Epidermal melanocyte (primary cell): ENCODE results near the gene MPHOSPH6.
"Not testable (repeated sequence)": the region's sequence is repeated elsewhere in the genome, so short reads cannot be mapped to it uniquely, and the experiment has no call there.

Experiments used
- DNase-seq: peaks from one replicate; pipeline ENCODE4 v3.0.0; 2011; ENCODE audit warnings: low spot score; ENCODE audit not compliant: insufficient read length

The MPHOSPH6 gene

DNA sequence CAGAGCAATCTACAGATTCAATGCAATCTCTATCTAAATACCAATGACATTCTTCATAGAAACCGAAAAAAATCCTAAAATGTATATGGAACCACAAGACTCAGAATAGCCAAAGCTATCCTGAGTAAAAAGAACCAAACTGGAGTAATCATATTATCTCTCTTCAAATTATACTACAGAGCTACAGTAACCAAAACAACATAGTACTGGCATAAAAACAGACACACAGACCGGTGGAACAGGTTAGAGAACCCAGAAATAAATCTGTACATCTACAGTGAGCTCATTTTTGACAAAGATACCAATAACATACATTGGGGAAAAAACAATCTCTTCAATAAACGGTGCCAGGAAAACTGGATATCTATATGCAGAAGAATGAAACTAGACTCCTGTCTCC, 45.4 kb downstream of the MPHOSPH6 start:
- DNase-seq = no peak

DNA sequence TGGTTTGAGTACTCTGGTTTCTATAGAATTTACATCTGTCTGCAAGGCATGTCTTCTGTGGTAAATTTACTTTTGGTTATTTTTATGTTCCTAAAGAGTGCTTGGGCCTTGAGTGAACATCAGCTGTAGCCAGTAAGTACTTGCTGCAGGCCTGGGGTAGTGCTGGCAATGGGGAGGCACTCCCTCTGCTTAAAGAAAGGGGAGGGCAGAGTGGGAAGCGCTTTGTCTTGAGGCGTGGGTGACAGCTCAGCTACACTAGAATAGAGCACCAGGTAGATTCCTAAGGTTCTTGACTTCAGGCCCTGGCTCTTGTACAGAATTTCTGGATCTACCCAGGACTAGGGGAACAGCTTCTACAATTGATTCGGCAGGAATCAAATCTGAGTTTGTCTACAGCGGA, 50.6 kb downstream of the MPHOSPH6 start:
- no peak for DNase-seq

DNA sequence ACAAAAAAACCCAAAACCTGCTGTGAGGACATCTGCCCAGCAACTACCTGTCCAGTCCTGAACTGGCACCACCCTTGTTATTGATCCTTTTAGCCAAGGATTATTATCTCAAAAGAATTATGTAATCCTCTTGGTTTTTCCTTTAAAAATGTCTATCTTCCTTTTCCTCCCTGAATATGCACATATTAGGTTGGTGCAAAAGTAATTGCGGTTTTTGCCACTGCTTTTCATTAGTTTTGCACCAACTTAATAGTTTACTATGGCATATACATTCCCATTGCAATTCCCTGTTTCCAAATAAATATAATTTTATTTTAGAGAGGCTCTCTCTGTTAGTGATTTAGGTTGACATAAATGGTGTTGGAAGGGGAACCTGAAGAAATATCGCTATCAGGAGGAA, 51.3 kb downstream of the MPHOSPH6 start:
- no peak for DNase-seq

DNA sequence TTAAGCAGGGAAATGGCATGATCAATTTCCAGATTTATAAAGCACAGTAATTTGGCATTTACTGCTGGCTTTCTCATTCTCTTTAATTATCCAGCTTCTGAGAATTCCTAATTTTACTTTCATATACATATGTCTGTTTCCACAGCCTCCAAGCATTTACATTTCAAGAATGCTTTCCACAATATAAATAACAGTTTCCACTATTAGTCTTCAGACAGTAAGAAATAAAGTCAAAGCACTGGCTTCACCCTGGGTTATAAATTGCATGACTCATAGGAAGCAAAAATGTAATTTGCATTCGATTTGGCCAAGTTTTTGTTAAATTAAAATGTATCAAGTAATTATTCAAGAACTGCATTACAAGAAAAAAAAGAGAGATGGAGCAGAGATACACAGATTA, 53.5 kb downstream of the MPHOSPH6 start:
- no peak for DNase-seq

DNA sequence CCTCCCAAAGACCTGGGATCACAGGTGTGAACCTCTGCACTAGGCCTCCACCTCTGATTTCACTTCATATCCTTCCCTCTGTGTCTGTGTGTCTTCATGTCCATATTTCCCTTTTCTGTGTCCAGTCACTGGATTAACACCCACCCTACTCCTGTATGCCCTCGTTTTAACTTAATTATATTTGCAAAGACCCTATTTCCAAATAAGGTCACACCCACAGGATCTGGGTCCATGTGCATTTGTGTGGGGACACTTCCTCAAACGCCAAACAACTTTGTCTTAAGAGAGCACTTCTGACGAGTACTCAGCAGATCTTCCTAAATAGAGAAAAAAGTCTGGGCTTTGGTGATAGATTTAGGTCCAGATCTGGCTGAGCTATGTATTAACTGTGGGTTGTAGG, 56.3 kb downstream of the MPHOSPH6 start:
- no peak for DNase-seq

DNA sequence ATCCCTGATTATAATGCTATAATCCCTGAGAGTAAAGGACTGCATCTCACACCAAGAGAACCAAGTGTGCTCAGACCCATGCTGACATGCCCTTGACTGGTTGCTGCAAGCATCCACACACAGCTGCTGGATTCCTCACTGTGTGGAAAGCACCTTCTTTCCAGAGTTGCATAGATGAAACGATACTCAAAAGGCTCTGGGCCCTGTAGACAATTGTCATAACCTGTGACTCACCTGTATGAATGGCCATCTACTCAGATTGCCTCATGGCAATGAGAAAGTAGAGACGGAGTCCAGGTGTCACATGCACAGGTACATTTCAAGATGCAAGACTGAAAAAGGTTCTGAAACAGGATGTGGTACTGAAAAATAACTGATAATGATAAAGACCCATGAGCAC, 58.1 kb downstream of the MPHOSPH6 start:
- DNase-seq = no peak

DNA sequence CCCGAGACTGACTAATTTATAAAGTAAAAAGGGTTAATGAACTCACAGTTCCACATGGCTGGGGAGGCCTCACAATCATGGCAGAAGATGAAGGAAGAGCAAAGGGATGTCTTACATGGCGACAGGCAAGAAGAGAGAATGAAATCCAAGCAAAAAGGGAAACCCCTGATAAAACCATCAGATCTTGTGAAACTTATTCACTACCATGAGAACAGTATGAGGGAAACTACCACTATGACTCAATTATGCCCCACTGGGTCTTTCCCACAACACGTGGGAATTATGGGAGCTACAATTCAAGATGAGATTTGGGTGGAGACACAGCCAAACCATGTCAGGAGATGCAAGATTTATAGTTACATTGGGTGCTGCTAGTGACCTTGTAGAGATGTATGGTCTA, 60.8 kb downstream of the MPHOSPH6 start:
- not testable (repeated sequence) for DNase-seq

DNA sequence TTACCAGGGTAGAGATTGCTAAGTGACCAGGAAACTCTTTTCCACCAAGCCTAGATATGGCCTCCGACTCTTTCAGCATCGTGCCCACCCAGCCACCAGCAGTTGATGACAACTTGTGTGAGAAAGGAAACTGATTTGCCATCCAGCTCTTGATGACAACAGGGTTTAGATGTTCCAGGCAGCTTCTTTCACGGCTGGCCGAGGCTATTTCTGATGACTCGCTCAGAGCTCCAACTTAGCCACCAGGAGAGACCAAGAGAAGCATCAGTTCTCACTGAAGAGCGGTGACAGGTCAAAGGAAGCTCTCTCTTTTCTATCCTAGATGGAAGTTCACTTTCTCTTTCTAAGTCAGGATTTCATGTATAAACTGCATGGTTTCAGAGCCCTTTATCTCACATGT, 61.2 kb downstream of the MPHOSPH6 start:
- DNase-seq = no peak

DNA sequence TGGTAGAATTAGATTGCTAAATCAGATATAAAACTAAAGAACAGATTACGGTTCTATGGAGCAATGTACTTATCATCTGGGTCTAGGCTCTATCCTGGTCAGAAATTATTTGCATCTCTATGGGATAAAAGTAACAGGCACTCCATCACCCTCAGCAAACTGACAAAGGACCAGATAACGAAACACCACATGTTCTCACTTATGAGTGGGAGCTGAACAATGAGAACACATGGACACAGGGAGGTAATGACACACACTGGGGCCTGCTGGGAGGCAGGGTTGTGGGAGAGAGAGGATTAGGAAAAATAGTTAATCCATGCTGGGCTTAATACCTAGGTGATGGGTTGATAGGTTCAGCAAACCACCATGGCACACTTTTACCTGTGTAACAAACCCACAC, 61.9 kb downstream of the MPHOSPH6 start:
- no peak for DNase-seq

DNA sequence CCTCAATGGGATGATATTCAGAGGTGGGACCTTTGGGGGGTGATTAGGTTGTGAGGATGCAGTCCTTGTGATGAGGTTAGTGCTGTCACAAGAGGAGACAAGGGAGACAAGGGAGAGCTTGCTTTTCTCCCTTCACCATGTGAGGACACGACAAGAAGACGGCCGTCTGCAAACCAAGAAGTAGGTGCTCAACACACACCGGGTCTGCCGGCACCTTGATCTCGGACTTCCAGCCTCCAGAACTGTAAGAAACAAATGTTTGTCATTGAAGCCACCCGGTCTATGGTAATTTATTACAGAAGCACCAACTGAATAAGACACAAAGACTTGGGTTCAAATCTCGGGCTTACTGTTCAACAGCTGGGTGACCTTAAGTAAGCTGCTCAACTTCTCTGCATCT, 64.9 kb downstream of the MPHOSPH6 start:
- no peak for DNase-seq
